Upper lobe of left lung (tissue), 4 donors: ENCODE data around the gene GLP1R.

Source experiments
- CTCF ChIP-seq, 6 experiments: fragments of 450-650 bp in 4 of 6; fragments of 200-600 bp in 2 of 6; sonication (generic) in 2 of 6; IDR thresholded peaks; one replicate each; pipeline ENCODE4 v1.5.1; 2016 to 2019; ENCODE audit warnings: antibody characterized with exemption in 6 of 6
- EP300 ChIP-seq, 4 donors: sonication (generic); formaldehyde crosslinking; IDR thresholded peaks; one replicate each; pipeline ENCODE4 v1.5.1; 2017; ENCODE audit warnings: antibody characterized with exemption in 4 of 4, control low read depth in 2 of 4
- POLR2A ChIP-seq, 4 donors: fragments of 450-650 bp; IDR thresholded peaks; one replicate each; pipeline ENCODE4 v1.5.1; 2016 to 2017; ENCODE audit warnings: antibody characterized with exemption in 4 of 4, mild to moderate bottlenecking in 2 of 4
- POLR2AphosphoS5 ChIP-seq, 2 donors: sonication (generic); formaldehyde crosslinking; IDR thresholded peaks; one replicate each; pipeline ENCODE4 v1.5.1; 2017; ENCODE audit warnings: antibody characterized with exemption in 2 of 2

- TF ChIP-seq EP300 (IDR thresholded peaks at IDR 0.05) (no peak), POLR2A (IDR thresholded peaks at IDR 0.05) (no peak), POLR2AphosphoS5 (IDR thresholded peaks at IDR 0.05) (no peak), CTCF (IDR thresholded peaks at IDR 0.05) (no peak)
These were observed 30.1 kb downstream of the GLP1R start for GRCh38 chr6:39078695-39079094.
